ENCODE results near the gene DDX39B.

Gene DDX39B

DNA sequence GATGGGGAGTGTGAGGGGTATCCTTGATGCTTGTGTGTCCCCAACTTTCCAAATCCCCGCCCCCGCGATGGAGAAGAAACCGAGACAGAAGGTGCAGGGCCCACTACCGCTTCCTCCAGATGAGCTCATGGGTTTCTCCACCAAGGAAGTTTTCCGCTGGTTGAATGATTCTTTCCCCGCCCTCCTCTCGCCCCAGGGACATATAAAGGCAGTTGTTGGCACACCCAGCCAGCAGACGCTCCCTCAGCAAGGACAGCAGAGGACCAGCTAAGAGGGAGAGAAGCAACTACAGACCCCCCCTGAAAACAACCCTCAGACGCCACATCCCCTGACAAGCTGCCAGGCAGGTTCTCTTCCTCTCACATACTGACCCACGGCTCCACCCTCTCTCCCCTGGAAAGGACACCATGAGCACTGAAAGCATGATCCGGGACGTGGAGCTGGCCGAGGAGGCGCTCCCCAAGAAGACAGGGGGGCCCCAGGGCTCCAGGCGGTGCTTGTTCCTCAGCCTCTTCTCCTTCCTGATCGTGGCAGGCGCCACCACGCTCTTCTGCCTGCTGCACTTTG lies 33.6 kb upstream of the DDX39B start, which contains the start of gene TNF:
Gene TNF (plus strand): TSS at position 231 of the 567 bp plus-strand sequence. CDS start 177 bp downstream, at position 408.
- peak; percentile 77 for DNase-seq

DNA sequence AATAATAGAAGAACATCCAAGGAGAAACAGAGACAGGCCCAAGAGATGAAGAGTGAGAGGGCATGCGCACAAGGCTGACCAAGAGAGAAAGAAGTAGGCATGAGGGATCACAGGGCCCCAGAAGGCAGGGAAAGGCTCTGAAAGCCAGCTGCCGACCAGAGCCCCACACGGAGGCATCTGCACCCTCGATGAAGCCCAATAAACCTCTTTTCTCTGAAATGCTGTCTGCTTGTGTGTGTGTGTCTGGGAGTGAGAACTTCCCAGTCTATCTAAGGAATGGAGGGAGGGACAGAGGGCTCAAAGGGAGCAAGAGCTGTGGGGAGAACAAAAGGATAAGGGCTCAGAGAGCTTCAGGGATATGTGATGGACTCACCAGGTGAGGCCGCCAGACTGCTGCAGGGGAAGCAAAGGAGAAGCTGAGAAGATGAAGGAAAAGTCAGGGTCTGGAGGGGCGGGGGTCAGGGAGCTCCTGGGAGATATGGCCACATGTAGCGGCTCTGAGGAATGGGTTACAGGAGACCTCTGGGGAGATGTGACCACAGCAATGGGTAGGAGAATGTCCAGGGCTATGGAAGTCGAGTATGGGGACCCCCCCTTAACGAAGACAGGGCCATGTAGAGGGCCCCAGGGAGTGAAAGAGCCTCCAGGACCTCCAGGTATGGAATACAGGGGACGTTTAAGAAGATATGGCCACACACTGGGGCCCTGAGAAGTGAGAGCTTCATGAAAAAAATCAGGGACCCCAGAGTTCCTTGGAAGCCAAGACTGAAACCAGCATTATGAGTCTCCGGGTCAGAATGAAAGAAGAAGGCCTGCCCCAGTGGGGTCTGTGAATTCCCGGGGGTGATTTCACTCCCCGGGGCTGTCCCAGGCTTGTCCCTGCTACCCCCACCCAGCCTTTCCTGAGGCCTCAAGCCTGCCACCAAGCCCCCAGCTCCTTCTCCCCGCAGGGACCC lies 32.6 kb upstream of the DDX39B start:
- peak; percentile 53 for DNase-seq

DNA sequence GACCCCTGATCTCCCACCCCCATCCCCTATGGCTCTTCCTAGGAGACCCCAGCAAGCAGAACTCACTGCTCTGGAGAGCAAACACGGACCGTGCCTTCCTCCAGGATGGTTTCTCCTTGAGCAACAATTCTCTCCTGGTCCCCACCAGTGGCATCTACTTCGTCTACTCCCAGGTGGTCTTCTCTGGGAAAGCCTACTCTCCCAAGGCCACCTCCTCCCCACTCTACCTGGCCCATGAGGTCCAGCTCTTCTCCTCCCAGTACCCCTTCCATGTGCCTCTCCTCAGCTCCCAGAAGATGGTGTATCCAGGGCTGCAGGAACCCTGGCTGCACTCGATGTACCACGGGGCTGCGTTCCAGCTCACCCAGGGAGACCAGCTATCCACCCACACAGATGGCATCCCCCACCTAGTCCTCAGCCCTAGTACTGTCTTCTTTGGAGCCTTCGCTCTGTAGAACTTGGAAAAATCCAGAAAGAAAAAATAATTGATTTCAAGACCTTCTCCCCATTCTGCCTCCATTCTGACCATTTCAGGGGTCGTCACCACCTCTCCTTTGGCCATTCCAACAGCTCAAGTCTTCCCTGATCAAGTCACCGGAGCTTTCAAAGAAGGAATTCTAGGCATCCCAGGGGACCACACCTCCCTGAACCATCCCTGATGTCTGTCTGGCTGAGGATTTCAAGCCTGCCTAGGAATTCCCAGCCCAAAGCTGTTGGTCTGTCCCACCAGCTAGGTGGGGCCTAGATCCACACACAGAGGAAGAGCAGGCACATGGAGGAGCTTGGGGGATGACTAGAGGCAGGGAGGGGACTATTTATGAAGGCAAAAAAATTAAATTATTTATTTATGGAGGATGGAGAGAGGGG lies 31.7 kb upstream of the DDX39B start:
- DNase-seq: no peak

GRCh38 chr6:31572041-31572911 lies 30.5 kb upstream of the DDX39B start, which contains the start of gene LTA:
TSS of gene LTA (plus strand) at chr6:31572289. CDS start at chr6:31572743, 454 bp downstream.
- peak; percentile 80 for DNase-seq

GRCh38 chr6:31569861-31570536 lies 28.2 kb upstream of the DDX39B start:
- DNase-seq: no peak

- DNase-seq: peak; percentile 62
Measured at GRCh38 chr6:31568537-31568961, 26.7 kb upstream of the DDX39B start.

DNA sequence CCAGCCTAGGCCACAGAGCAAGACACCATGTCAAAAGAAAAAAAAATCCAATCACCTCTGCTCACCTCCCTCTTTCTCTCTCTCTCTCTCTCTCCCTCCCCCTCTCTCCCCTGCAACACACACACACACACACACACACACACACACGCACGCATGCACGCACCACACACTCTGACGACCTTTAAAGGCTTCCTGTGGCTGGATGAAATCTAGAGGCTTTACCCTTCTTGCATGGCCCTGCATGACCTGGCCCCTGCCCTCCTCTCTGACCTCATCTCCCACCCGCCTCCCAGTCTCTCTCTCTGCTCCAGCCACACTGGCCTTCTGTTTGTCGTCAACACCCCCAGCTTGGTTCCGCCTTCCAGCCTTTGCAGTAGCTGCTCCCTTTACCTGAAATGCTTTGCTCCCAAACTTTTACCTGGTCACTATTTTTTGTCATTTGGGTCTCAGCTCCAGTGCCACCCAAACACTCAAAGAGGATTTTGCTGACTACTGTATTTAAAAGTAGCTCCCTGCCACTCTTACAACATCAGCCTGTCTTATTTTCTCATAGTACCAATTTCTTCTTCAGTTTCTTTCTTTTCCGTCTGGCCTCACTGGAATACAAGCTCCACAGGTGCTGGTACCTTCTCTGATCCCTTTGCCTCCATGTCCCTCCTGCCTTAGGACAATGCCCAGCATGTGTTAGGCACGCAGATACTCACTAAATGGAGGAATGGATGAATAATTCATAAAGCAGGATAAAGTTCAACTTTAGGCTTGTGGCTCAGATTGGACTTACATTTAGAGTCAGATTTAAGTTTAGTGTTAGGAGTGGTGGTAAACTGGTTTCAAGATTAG lies 25.9 kb upstream of the DDX39B start:
- DNase-seq: no peak

GRCh38 chr6:31560697-31561058 lies 18.9 kb upstream of the DDX39B start:
- no peak for DNase-seq

DNA sequence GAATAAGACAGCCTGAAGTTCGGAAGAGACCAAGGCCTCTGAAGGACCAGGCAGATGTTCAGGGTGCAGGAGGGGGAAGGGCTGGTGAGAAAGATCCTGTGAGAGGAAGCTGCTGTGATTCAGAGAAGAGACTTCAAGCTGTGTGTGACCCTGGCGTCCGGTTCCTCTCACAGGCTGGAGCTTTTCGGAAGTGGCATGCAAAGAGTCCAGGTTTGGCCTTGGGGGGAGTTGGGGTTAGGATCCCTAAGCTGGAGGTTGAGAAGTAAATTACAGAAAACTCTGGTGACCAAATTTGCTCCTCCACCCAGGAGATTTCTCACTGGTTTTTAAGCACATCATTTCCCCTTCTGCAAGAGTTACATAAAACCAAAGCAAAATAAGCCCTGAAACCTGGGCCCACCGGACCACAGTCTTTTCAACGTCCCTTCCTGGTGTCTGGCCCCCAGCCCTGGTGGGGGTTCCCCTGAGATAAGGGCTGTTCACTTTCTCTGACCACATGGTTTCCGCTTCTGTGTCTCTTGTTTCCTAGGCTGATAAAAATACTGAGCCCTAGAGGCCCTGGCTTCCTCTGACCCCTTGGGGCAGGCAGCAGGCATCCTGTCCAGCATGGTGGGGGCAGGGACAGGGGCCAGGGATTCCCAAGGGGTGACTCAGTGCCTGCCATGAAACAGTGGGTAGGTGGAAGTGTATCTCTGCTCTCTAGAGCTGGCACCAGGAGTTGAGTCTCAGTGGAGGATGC lies 18.3 kb upstream of the DDX39B start:
- no peak for DNase-seq

- no peak for DNase-seq
Measured at GRCh38 chr6:31559606-31559957, 17.8 kb upstream of the DDX39B start.

DNA sequence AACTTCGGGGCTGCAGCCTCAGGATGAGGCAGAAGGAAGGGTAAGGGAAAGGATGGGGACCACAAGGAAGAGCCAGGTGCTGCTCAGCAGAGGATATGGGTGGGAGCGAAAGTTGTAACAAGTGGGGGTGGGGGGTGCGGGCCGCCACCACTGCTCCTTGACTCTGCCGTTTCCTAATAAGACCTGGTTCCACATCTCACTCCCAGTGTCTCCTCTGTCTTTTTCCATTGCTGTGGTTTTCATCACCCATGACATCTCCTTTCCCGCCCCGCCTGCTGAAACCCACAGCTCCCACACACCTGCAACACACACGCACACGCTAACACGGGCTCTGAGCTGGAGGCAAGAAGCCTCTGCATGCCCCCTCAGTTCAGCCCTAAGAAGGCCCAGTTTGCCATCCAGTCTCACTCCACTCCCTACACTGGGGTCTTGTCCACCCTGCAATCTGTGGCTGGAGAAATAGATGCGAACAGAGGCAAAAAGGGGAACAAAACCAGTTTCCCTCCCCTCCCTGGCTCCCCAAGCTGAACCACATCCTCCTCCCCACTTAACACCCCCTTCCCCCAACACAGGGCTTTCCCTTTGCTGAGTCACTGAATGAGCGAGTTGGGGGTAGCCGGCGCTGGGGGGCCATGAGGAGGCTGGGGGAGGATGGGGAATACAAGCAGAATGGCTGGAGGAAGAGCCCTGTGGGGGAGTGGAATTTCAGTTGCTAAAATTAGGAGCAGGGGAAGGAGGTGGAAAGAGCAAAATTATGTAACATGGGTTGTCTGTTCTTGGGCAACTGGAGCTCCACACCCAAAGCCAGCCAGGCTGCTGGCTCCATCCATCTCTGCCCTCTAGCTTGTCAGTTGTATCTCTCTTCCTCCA lies 17.1 kb upstream of the DDX39B start:
- peak; percentile 69 for DNase-seq

DNA sequence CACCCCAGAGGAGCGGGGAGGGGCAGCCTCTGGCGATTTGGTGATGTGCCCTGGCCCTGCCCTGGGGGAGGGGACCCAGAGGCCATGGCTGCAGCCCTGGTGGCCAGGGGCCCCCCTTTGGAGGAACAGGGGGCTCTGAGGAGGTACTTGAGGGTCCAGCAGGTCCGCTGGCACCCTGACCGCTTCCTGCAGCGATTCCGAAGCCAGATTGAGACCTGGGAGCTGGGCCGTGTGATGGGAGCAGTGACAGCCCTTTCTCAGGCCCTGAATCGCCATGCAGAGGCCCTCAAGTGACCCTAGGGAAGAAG lies 16.5 kb upstream of the DDX39B start:
- no peak for DNase-seq

DNA sequence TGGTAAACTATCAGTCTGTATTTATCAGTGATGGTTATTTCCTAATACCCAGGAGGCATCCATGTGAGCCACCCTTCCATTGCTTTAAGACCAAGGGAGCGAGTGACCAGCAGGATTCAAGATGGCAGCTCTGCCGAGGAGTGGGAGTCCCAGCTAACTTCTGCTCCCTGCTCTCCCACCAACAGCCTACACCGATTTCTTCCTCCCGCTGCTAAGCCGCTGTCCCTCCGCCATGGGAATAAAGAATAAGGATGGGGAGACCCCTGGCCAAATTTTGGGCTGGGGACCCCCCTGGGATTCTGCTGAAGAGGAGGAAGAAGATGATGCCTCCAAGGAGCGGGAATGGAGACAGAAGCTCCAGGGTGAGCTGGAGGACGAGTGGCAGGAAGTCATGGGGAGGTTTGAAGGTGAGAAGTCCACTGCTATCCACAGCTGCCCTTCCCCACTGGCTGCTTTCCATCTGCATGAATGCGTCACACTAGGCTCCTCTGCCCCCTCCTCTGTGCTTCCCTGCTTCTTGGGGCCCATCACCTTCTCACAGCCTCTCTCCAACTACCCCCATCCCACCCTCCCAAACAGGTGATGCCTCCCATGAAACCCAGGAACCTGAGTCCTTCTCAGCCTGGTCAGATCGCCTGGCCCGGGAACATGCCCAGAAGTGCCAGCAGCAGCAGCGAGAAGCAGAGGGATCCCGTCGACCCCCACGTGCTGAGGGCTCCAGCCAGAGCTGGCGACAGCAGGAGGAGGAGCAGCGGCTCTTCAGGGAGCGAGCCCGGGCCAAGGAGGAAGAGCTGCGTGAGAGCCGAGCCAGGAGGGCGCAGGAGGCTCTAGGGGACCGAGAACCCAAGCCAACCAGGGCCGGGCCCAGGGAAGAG lies 15.9 kb upstream of the DDX39B start:
- DNase-seq: no peak

DNA sequence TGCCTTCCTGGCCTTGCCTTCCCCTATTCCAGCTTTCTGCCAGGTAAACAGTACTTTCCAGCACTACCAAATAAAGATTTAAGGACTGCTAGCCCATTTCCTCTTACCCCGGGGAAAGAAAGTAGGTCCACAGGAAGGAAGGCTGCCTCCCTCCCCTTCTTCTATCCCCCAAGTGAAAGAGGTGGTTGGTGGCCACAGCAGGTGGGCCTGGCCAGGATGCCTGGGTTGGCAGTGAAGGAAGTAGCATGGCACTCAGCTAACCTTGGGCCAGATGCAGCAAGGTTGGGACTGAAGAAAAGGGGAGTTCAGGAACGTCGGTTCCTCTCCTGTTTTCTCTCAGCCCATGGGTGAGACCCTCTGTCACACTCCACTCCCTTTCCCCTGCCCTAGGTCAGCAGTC lies 14.5 kb upstream of the DDX39B start:
- no peak for DNase-seq

GRCh38 chr6:31551371-31551770 lies 9.6 kb upstream of the DDX39B start:
- DNase-seq: peak; percentile 62

- DNase-seq: no peak
Measured at GRCh38 chr6:31548544-31548873, 6.7 kb upstream of the DDX39B start.

DNA sequence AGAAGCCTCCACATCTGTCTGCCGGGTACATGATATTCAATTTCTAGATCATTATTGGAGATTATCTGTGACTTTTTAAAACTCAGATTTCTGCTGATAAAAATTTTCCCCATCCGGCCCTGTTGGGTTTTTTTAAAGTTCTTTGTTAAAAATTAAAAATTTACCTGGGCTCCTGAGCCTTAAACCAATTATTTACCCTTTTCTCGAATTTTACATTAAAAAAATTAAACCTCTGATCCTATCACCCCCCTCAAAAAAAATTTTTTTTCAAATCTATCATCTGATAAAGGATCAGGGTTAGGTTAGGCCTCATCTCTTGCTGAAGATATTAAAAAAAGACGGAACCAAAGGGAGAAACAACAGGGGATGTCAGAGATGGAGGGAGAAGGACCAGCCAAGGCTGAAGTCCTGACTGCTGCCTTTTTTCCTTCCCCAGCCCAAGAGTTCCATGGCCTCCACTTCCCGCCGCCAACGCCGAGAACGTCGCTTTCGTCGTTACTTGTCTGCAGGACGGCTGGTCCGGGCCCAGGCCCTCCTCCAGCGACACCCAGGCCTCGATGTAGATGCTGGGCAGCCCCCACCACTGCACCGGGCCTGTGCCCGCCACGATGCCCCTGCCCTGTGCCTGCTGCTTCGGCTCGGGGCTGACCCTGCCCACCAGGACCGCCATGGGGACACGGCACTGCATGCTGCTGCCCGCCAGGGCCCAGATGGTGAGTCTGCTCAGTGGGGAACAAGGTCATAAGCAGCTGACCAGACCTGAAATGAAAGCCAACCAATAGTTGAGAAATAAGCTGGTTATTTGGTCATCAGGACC lies 6.1 kb upstream of the DDX39B start:
- DNase-seq: no peak
